OCI-LY3 (cell line): ENCODE data around the gene ZNF675.
"Not testable (repeated sequence)": the region's sequence is repeated elsewhere in the genome, so short reads cannot be mapped to it uniquely, and the experiment has no call there.

Experiments
- EZH2phosphoT487 ChIP-seq: fragments of 200-600 bp; shearing (Covaris generic); IDR thresholded peaks from 2 replicates; pipeline ENCODE4 v1.6.1; 2018; ENCODE audit warnings: antibody characterized with exemption, mixed run types, low read depth
- TF ChIP-seq, protein P1 (sequence below): fragments of 200-600, 300-600 bp; sonication (generic); IDR thresholded peaks from 2 replicates; pipeline ENCODE4 v1.5.1; 2014; ENCODE audit warnings: antibody characterized with exemption, low read length, low read depth

DNA sequence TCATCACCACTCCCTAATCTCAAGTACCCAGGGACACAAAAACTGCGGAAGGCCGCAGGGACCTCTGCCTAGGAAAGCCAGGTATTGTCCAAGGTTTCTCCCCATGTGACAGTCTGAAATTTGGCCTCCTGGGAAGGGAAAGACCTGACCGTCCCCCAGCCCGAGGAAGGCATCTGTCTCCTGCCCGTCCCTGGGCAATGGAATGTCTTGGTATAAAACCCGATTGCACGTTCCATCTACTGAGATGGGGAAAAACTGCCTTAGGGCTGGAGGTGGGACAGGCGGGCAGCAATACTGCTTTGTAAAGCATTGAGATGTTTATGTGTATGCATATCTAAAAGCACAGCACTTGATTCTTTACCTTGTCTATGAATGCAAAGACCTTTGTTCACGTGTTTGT is 5.9 kb upstream of the ZNF675 start:
- TF ChIP-seq, protein P1, sequence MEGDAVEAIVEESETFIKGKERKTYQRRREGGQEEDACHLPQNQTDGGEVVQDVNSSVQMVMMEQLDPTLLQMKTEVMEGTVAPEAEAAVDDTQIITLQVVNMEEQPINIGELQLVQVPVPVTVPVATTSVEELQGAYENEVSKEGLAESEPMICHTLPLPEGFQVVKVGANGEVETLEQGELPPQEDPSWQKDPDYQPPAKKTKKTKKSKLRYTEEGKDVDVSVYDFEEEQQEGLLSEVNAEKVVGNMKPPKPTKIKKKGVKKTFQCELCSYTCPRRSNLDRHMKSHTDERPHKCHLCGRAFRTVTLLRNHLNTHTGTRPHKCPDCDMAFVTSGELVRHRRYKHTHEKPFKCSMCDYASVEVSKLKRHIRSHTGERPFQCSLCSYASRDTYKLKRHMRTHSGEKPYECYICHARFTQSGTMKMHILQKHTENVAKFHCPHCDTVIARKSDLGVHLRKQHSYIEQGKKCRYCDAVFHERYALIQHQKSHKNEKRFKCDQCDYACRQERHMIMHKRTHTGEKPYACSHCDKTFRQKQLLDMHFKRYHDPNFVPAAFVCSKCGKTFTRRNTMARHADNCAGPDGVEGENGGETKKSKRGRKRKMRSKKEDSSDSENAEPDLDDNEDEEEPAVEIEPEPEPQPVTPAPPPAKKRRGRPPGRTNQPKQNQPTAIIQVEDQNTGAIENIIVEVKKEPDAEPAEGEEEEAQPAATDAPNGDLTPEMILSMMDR, result not testable (repeated sequence)
- TF ChIP-seq EZH2phosphoT487, result not testable (repeated sequence)
